ENCODE data around the gene CFD. TPM values are rescaled to one million over a fixed set of nuclear protein-coding genes. Genes with fewer than 3 reads are reported as not detected.

The CFD gene
- total RNA-seq, 1 experiment from 2014 or later, result 1.9 TPM

DNA sequence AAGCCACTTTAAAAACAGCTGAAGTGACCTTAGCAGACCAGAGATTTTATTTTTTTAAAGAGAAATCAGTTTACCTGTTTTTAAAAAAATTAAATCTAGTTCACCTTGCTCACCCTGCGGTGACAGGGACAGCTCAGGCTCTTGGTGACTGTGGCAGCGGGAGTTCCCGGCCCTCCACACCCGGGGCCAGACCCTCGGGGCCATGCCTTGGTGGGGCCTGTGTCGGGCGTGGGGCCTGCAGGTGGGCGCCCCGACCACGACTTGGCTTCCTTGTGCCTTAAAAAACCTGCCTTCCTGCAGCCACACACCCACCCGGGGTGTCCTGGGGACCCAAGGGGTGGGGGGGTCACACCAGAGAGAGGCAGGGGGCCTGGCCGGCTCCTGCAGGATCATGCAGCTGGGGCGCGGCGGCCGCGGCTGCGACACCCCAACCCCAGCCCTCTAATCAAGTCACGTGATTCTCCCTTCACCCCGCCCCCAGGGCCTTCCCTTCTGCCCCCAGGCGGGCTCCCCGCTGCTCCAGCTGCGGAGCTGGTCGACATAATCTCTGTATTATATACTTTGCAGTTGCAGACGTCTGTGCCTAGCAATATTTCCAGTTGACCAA is 48.5 kb upstream of the CFD start:
- H3K56ac ChIP-seq (ENCODE audit: insufficient read length, low read depth, low read length), result no peak overlapping the region
- no peak overlapping the region for H2BK20ac ChIP-seq (ENCODE audit: low read depth, low read length, poor library complexity, severe bottlenecking)
- 0 out of 4 replicates have a peak, but pooled peaks cover 0 to 3% of the 10 kb centered on the region in 2 experiments for H3K4me1 Mint-ChIP-seq
- H2BK5ac ChIP-seq (ENCODE audit: insufficient read length, low read length), result no peak overlapping the region
- no peak overlapping the region for H3K27ac ChIP-seq (ENCODE audit: insufficient read length, low read depth, low read length)
- no peak overlapping the region for H4K8ac ChIP-seq (replicated peaks; ENCODE audit: insufficient read length, low read depth, low read length)
- no peaks in the 10 kb centered on the region for H3K9me3 ChIP-seq (ENCODE audit: control insufficient read depth, low read depth, low read length)
- H3K18ac ChIP-seq (ENCODE audit: insufficient read length, low read depth, low read length), result no peak overlapping the region
- no peak overlapping the region for H3K23ac ChIP-seq (ENCODE audit: insufficient read length, low read depth, low read length)
- no peak overlapping the region for H4K5ac ChIP-seq (ENCODE audit: insufficient read length, low read depth, low read length)
- H3K27me3 ChIP-seq (ENCODE audit: insufficient read depth, low read length), result no peaks in the 10 kb centered on the region
- peaks cover 3% of the 10 kb centered on the region; the same call in 1 of the 2 replicates for H3K27me3 Mint-ChIP-seq (ENCODE audit: low read depth)
- peaks cover 37 to 63% (median 61%) of the 10 kb centered on the region in 3 experiments for H3K36me3 Mint-ChIP-seq (ENCODE audit: insufficient read depth in 1 of 3, low read depth in 3 of 3)
- no peak overlapping the region for H2AK5ac ChIP-seq (ENCODE audit: insufficient read length, low read length)
- H3K14ac ChIP-seq (ENCODE audit: insufficient read depth, low read length), result no peak overlapping the region
- H3K79me1 ChIP-seq (ENCODE audit: insufficient read depth, low read depth, low read length, poor library complexity, severe bottlenecking), result peaks cover 4% of the 10 kb centered on the region
- H2BK120ac ChIP-seq (ENCODE audit: low read depth, low read length, poor library complexity, severe bottlenecking), result no peak overlapping the region
- no peak overlapping the region for H3K4me2 ChIP-seq (ENCODE audit: insufficient read depth, insufficient read length, low read length)
- no peaks in the 10 kb centered on the region for H4K20me1 ChIP-seq (ENCODE audit: control insufficient read depth, insufficient read depth, insufficient read length)
- H4K91ac ChIP-seq (ENCODE audit: insufficient read length, low read depth, low read length), result no peak overlapping the region
- H2BK12ac ChIP-seq (ENCODE audit: insufficient read length, low read depth, low read length), result no peak overlapping the region
- H3T11ph ChIP-seq (ENCODE audit: low read length), result no peak overlapping the region
- H3K9ac ChIP-seq (ENCODE audit: extremely low read depth, insufficient read length, low read length), result no peak overlapping the region
- peak; percentile 38 for DNase-seq
- H3K4ac ChIP-seq (ENCODE audit: low read depth, low read length), result no peak overlapping the region
- H3K79me2 ChIP-seq (ENCODE audit: insufficient read depth, low read length), result no peaks in the 10 kb centered on the region
- no CpG with 5 or more reads among the region's 25 CpGs for WGBS (ENCODE audit: extremely low coverage, insufficient read length, low lambda C conversion rate)
- H3K27ac Mint-ChIP-seq, result peak overlapping the region in 1 of 3 experiments; percentile 91; a peak in 2 of 7 replicates
- no peaks in the 10 kb centered on the region; a peak in 1 of 5 replicates for H3K9me3 Mint-ChIP-seq
- no peaks in the 10 kb centered on the region for H3K4me1 ChIP-seq (ENCODE audit: insufficient read depth, low read length)
- H2AFZ ChIP-seq (ENCODE audit: low read length), result no peak overlapping the region
- no peak overlapping the region for H3K4me3 Mint-ChIP-seq
- TF ChIP-seq, protein P1, sequence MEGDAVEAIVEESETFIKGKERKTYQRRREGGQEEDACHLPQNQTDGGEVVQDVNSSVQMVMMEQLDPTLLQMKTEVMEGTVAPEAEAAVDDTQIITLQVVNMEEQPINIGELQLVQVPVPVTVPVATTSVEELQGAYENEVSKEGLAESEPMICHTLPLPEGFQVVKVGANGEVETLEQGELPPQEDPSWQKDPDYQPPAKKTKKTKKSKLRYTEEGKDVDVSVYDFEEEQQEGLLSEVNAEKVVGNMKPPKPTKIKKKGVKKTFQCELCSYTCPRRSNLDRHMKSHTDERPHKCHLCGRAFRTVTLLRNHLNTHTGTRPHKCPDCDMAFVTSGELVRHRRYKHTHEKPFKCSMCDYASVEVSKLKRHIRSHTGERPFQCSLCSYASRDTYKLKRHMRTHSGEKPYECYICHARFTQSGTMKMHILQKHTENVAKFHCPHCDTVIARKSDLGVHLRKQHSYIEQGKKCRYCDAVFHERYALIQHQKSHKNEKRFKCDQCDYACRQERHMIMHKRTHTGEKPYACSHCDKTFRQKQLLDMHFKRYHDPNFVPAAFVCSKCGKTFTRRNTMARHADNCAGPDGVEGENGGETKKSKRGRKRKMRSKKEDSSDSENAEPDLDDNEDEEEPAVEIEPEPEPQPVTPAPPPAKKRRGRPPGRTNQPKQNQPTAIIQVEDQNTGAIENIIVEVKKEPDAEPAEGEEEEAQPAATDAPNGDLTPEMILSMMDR (conservative IDR thresholded peaks at IDR 0.05), result no peak
- H3K23me2 ChIP-seq (ENCODE audit: insufficient read length, low read depth, low read length, poor library complexity, severe bottlenecking), result no peaks in the 10 kb centered on the region
- H2BK15ac ChIP-seq (ENCODE audit: low read depth, low read length), result no peak overlapping the region

All from H9 (cell line).